Effector memory CD8-positive, alpha-beta T cell (primary cell): Measurements from ENCODE around the gene TADA2A.
A peak's percentile ranks its signal among the peaks of the same experiment; 100 is the strongest.

Experiments used
- ATAC-seq: fragments of 150-1000 bp; cut with Tn5 transposase; replicated peaks from 2 replicates; pipeline ENCODE4 v1.10.0; 2021; ENCODE audit warnings: mild to moderate bottlenecking, moderate library complexity
- DNase-seq, 3 experiments: peaks; one replicate each; pipeline ENCODE4 v3.0.0; 2021
- H3K27ac Mint-ChIP-seq, 2 donors: one replicate each; pipeline ENCODE4 v1.8.0; 2022; ENCODE audit warnings: mild to moderate bottlenecking in 2 of 2, mixed read lengths in 2 of 2, moderate library complexity in 2 of 2
- H3K27me3 Mint-ChIP-seq, 2 donors: one replicate each; pipeline ENCODE4 v1.8.0; 2022; ENCODE audit warnings: mixed read lengths in 2 of 2
- H3K36me3 Mint-ChIP-seq: one replicate; pipeline ENCODE4 v1.8.0; 2022; ENCODE audit warnings: mild to moderate bottlenecking, moderate library complexity, mixed read lengths; ENCODE audit not compliant: insufficient read depth
- H3K4me1 Mint-ChIP-seq, 2 donors: one replicate each; pipeline ENCODE4 v1.8.0; 2022; ENCODE audit warnings: low read depth in 2 of 2, mixed read lengths in 2 of 2
- H3K4me3 Mint-ChIP-seq, 2 donors: one replicate each; pipeline ENCODE4 v1.8.0; 2022; ENCODE audit warnings: mild to moderate bottlenecking in 2 of 2, mixed read lengths in 2 of 2, moderate library complexity in 2 of 2
- H3K9me3 Mint-ChIP-seq, 2 donors: one replicate each; pipeline ENCODE4 v1.8.0; 2022; ENCODE audit warnings: mixed read lengths in 2 of 2

Gene TADA2A

GRCh38 chr17:37519251-37519985, 112.7 kb downstream of the TADA2A start:
- DNase-seq (no peak), ATAC-seq (no peak)
- H3K36me3 Mint-ChIP-seq = peaks cover 77% of the 10 kb centered on the region
- peaks cover 14 to 20% of the 10 kb centered on the region in 2 donors for H3K4me1 Mint-ChIP-seq
- H3K9me3 Mint-ChIP-seq = no peaks in the 10 kb centered on the region
- H3K27me3 Mint-ChIP-seq = no peaks in the 10 kb centered on the region
- H3K27ac Mint-ChIP-seq = peak overlapping the region; percentile 60 to 70
- no peak overlapping the region for H3K4me3 Mint-ChIP-seq

- Mint-ChIP-seq H3K4me3 (no peak overlapping the region), H3K27me3 (no peaks in the 10 kb centered on the region)
- ATAC-seq = no peak
These were observed 113.5 kb downstream of the TADA2A start for GRCh38 chr17:37520174-37520573.

GRCh38 chr17:37521821-37522220, 115.1 kb downstream of the TADA2A start:
- peak overlapping the region in 1 of 2 donors; percentile 44 for H3K27ac Mint-ChIP-seq
- no peak for ATAC-seq
- H3K27me3 Mint-ChIP-seq = no peaks in the 10 kb centered on the region
- H3K4me1 Mint-ChIP-seq = peaks cover 17 to 20% of the 10 kb centered on the region in 2 donors
- H3K9me3 Mint-ChIP-seq = no peaks in the 10 kb centered on the region
- H3K4me3 Mint-ChIP-seq = no peak overlapping the region
- peaks cover 76% of the 10 kb centered on the region for H3K36me3 Mint-ChIP-seq
- no peak for DNase-seq

More at GRCh38 chr17:37520174-37520573, 113.5 kb downstream of the TADA2A start:
- DNase-seq = no peak
- Mint-ChIP-seq H3K36me3 (peaks cover 82% of the 10 kb centered on the region), H3K9me3 (no peaks in the 10 kb centered on the region), H3K4me1 (peaks cover 14 to 20% of the 10 kb centered on the region in 2 donors), H3K27ac (peak overlapping the region; percentile 44 to 60)

GRCh38 chr17:37523715-37524219, 117.1 kb downstream of the TADA2A start:
- Mint-ChIP-seq H3K27me3 (no peaks in the 10 kb centered on the region), H3K9me3 (no peaks in the 10 kb centered on the region), H3K36me3 (peaks cover 70% of the 10 kb centered on the region), H3K27ac (peak overlapping the region in 1 of 2 donors; percentile 69), H3K4me3 (no peak overlapping the region), H3K4me1 (peaks cover 17 to 20% of the 10 kb centered on the region in 2 donors)
- no peak for ATAC-seq
- no peak for DNase-seq

- no peak for DNase-seq
- peaks cover 78% of the 10 kb centered on the region for H3K36me3 Mint-ChIP-seq
- H3K27ac Mint-ChIP-seq = peak overlapping the region; percentile 11 to 67
- no peak overlapping the region for H3K4me3 Mint-ChIP-seq
- ATAC-seq = peak; percentile 58
- H3K4me1 Mint-ChIP-seq = peaks cover 0 to 3% of the 10 kb centered on the region in 2 donors
- H3K9me3 Mint-ChIP-seq = no peaks in the 10 kb centered on the region
- no peaks in the 10 kb centered on the region for H3K27me3 Mint-ChIP-seq
These were observed 120.7 kb downstream of the TADA2A start for GRCh38 chr17:37527249-37527851.
